GM10847 (cell line): ENCODE data around the gene WIPF2.

Experiments
- POLR2A ChIP-seq: IDR thresholded peaks from 2 replicates; pipeline ENCODE4 v1.6.1; 2011; ENCODE audit not compliant: insufficient read length; ENCODE audit errors: extremely low read depth

WIPF2 gene

DNA sequence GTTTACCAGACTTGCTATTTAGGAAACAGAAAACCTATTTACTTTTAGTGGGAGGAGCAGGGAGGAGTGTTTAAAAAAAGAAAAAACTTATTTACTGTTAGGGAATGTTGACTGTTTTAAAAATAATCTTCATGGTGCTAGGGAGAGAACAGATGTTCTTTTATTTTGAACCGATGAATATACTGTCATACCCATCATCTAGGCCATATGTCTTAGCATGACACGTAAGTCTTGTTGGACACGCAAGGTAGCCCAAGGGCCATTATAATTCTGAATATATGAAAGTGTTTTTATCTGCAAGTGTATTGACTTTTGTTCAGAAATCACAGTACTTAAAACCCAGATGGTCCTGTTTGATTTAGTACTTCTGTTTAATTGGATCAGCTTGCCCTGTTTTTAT lies 11.6 kb downstream of the WIPF2 start:
- no peak for TF ChIP-seq POLR2A

DNA sequence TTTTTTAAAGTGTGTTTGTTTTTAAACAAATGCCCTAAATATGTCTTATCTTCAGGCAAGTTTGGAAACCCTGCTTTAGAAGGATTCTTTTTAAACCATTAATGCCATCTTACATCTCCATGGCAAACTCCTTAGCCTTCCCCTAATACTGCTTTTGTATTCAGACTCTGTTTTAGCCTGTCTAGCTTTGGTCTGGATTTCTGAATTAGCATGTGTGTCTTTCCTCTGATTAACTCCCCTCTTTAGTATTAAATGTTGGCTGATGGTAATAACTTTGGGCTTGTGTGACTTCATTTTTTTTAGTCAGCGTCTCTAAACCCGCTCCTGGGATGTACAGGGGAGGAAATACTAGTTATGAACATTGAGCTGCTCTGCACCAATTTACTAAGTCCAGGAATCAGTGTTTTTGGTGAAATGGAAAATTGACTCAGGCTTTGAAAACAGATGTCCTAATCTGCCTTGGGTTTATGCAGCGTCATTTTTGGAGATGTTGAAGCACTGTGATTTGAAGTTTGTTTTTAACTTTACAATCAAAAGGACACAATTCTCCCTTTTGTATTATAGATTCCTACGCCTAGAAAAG lies 22.2 kb downstream of the WIPF2 start:
- no peak for TF ChIP-seq POLR2A

DNA sequence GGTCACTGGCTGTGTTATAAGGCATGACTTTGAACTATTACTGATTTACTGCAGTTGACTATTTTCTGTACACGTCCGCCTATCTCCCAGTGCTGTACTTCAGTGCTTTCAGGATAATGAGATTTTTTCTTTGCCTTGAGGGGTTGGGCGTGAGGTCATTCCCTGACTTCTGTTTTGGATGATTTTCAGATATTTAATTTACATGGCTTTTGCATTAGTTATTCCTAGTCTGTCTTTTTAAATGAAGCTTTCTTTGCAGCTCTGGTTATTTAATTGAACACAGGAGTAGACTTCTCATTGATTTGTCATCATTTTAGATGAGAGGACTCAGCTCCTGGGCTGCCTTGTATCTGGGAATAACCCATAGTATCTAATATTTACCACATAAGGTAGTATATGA lies 23.7 kb downstream of the WIPF2 start:
- no peak for TF ChIP-seq POLR2A

GRCh38 chr17:40243761-40244160 lies 24.7 kb downstream of the WIPF2 start:
- no peak for TF ChIP-seq POLR2A

- no peak for TF ChIP-seq POLR2A
Measured at GRCh38 chr17:40244255-40244654, 25.2 kb downstream of the WIPF2 start.

DNA sequence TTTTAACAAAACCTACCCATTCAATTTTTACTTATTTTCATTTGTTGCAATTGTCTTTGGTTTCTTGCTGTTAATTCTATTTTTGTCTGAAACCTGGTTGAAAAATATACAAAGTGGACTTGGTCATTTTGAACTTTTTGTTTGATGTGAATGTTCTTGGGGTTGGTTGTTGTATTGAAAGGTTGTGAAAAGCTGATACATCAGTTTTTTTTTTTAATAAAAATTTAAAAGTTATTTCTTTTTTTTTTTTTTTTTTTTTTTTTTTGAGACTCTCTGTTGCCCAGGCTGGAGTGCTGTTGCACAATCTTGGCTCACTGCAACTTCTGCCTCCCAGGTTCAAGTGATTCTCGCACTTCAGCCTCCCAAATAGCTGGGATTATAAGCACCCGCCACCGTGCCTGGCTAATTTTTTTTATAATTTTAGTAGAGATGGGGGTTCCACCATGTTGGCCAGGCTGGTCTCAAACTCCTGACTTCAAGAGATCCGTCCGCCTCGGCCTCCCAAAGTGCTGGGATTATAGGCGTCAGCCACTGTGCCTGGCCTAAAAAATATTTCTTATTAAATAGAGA lies 28.9 kb downstream of the WIPF2 start:
- no peak for TF ChIP-seq POLR2A

DNA sequence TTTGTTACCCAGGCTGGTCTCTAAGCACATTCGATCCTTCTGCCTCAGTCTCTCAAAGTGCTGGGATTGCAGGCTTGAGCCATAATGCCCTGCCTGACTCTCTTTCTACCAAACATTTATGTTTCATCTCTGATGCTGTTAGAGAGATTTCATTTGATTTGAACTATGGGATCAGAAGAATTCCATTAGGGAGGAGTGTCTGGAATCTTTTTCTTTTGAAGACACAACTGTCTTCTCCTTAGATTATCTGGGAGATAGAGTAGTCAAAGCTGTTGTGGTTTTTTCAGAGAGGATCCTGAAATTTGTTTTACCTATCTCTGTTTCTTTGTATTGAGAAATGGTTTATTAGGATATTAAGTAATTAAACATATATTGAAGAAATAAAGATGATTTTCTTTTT lies 29.4 kb downstream of the WIPF2 start:
- no peak for TF ChIP-seq POLR2A

DNA sequence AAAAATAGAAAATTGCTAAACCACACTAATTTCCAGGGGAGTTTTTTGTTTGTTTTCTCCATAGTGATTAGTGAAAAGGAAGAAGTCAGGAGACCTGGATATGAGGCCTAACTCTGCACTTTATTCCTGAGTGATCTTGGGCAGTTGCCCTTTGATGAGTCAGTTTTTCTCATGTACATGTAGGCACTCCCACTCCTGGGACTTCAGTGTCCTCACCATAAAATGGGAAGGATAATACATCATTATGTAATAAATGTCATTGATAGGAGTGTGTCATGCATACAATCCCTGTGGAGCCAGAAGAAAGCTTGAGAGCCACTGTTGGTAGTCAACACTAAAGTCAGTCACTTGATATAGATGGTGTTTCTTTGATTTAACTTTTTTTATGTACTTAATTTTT lies 32.5 kb downstream of the WIPF2 start:
- no peak for TF ChIP-seq POLR2A

GRCh38 chr17:40253565-40253964 lies 34.5 kb downstream of the WIPF2 start:
- no peak for TF ChIP-seq POLR2A

DNA sequence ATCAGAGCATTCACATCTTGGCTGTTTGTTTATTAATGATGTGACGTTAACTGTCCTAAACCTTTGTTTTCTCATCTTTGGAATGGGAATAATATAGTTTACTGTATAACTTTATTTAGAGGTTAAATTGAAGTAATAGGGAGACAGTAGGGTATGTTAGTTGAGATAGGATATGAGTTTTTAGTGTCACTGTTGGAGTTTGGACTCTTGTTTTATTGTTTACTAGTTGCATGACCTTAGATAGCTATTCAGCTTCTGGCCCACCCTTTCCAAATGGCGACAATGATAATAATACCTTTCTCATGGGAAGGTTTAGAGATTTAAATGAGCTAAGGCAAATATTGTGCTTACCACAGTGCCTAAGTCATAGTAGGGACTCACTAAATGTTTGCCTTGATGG lies 40.4 kb downstream of the WIPF2 start:
- TF ChIP-seq POLR2A: no peak

DNA sequence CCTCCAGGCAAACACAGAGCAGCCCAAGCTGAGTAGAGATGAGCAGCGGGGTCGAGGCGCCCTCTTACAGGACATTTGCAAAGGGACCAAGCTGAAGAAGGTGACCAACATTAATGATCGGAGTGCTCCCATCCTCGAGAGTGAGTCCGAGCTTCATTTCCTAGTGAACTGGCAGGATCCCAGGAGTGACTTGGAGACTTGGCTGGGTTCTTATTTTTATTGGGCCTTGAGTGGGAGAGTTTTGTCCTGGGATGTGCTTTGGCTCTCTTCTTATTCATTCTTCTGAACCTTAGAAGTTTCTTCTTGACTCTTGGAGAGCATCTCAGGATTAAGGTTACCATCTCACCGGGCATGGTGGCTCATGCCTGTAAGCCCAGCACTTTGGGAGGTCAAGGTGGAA lies 41.4 kb downstream of the WIPF2 start:
- no peak for TF ChIP-seq POLR2A

- no peak for TF ChIP-seq POLR2A
Measured at GRCh38 chr17:40264458-40265185, 45.5 kb downstream of the WIPF2 start.

DNA sequence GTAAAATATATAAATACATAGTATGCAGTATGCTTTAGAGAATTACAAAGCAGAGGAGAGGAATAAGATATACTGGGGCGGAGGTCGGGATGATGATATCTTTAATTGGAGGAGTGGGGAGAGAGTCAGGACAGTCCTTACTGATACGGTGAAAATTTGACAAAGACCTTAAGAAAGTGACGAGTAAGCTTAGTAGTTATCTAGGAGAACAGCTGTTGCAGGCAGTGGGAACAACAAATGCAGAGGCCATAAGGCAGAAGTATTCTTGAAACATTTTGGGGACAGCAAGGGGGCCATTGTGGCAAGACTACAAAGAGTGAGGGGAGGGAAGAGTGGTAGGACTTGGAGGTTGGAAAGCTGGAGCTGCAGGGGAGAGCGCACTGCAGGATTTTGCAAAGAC lies 46.2 kb downstream of the WIPF2 start:
- TF ChIP-seq POLR2A: no peak

DNA sequence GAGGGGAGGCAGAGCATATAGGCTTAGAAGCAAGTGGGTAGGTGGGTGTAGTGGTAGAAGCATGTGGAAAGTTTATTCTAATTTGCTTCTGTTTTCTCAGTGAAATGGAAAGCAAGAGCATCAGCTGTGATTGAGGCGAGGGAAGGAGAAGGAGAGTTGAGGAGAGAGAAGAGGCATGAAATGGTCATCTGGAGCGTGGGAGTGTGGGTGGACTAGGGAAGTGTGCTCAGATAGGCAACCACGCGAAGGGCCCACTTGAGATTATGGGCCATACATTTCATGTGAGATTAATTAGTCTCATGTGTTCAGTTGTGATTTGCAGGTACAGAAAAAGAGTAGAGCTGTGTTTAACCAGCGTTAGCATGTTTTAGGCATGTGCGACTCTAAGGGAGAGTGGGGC lies 47.8 kb downstream of the WIPF2 start:
- TF ChIP-seq POLR2A: no peak

DNA sequence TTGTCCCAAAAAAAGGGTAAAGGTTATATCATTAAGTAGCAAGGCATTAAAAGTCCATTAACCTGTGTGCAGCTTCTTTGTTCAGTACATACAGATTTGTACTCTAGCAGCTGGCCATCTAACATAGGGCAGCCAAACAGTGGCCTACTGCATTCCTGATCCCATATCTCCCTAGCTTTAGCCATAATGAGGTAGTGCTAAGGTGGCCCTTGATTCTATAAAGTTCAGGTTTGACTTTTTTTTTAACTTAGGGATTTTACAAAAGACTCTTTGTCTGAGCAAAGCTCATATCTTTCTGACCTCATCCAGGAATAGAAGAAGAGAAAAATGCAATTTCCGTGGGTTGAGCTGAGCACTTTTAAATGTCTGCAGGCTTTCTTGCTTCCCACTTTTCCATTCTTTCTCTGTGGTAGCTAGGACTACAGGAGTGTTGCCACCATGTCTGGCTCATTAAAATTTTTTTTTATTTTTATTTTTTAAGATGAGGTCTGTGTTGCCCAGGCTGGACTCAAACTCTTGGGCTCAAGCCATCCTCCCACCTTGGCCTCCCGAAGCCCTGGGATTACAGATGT lies 49.1 kb downstream of the WIPF2 start:
- no peak for TF ChIP-seq POLR2A

GRCh38 chr17:40278414-40278813 lies 59.3 kb downstream of the WIPF2 start:
- no peak for TF ChIP-seq POLR2A

DNA sequence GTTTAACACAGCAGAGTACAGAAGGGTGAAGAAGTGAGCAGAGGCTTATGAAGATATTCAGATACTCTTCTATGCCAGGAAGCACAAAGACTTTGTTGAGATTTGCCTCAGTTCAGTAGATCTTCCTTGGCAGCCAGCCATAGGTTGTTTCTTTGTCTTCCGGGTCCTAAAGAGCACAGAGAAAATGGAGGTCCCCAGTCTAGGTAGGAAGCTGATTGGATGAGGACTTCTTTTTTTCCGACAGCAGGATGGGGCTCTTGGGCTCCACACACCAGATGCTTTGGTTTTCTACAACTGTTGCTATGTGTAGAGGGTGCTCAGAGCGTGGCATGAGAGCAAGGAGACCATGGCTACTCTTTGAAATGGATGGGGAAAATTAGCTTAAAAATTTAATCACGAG lies 60.3 kb downstream of the WIPF2 start:
- TF ChIP-seq POLR2A: no peak

- no peak for TF ChIP-seq POLR2A
Measured at GRCh38 chr17:40281663-40282062, 62.6 kb downstream of the WIPF2 start.
